ENCODE measurements around the gene SNORC.

The SNORC gene

DNA sequence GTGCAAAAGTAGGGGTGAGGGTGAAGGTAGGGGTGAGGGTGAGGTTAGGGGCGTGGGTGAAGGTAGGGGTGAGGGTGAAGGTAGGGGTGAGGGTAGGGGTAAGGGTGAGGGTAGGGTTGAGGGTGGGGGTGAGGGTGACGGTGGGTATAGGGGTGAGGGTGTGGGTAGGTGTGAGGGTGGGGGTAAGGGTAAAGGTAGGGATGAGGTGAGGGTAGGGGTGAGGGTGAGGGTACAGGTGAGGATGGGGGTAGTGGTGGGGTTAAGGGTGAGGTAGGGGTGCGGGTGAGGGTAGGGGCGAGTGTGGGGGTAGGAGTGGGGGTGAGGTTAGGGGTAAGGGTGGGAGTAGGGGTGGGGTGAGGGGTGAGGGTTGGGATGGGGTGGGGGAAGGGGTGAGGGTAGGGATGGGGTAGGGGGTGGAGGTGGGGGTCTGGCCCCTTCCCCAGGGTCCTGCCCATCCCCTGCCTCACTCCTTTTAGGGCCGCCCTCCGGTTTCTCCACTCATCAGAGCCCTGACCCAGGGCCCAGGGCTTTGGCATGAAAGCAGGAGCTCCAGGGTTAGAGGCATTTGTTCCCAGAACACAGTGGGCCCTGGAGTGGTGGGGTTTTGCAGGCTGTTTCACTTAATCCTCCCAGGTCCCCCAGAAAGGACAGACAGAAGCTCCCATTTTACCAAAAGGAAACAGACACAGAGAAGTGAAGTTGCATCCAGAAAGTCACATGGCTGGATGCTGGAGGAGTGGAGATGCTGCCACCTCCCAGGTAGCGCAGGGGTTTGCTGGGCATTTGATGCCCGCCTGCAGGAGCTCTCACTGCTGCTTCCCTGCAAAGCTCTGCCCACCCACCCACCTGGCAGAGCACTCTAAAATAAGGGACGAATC lies 26.9 kb downstream of the SNORC start:
- TF ChIP-seq, protein P1, sequence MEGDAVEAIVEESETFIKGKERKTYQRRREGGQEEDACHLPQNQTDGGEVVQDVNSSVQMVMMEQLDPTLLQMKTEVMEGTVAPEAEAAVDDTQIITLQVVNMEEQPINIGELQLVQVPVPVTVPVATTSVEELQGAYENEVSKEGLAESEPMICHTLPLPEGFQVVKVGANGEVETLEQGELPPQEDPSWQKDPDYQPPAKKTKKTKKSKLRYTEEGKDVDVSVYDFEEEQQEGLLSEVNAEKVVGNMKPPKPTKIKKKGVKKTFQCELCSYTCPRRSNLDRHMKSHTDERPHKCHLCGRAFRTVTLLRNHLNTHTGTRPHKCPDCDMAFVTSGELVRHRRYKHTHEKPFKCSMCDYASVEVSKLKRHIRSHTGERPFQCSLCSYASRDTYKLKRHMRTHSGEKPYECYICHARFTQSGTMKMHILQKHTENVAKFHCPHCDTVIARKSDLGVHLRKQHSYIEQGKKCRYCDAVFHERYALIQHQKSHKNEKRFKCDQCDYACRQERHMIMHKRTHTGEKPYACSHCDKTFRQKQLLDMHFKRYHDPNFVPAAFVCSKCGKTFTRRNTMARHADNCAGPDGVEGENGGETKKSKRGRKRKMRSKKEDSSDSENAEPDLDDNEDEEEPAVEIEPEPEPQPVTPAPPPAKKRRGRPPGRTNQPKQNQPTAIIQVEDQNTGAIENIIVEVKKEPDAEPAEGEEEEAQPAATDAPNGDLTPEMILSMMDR (IDR thresholded peaks at IDR 0.05; ENCODE audit: low read depth, low read length): no peak
- H3K27ac ChIP-seq: no peak overlapping the region
- DNase-seq: no peak
- H3K9me3 ChIP-seq (ENCODE audit: severe bottlenecking): no peaks in the 10 kb centered on the region
- H3K27me3 ChIP-seq (ENCODE audit: insufficient read depth, low read depth, severe bottlenecking): no peaks in the 10 kb centered on the region
- H3K36me3 ChIP-seq: no peaks in the 10 kb centered on the region
- H3K4me3 ChIP-seq (ENCODE audit: low read depth, low read length): no peak overlapping the region

DNA sequence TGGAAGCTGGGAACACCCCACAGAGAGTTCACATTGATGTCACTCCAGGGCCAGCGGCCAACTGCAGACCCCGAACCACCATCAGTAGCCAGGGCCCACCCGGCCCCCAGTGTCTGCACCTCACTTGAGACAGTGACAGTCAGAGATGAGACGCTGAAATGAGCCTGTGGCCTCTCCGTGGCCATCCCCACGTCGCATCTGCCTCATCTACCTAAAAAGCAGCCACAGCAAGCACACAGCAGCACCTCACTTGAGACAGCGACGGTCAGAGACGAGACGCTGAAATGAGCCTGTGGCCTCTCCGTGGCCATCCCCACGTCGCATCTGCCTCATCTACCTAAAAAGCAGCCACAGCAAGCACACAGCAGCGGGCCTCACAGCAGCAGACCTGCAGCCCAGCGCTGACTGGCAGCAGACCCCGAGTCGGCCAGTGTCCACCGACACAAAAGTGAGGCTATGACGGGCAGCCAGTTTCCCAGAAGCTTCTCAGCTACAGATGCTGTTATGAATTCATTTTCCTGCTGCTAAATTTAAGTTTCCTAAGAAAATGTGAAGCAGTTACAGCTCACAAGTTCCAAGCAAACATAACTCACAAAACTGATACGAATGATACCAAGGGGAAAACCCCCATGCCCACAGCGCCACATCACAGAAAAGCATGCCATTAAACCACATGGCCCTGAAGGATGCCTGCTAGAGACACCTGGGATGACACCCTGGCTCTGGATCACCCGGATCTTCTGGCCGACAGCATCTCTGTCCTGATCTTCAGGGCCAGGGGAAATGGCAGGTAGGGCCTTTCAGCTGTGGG lies 27.7 kb downstream of the SNORC start:
- no peaks in the 10 kb centered on the region for H3K9me3 ChIP-seq (ENCODE audit: severe bottlenecking)
- H3K27ac ChIP-seq: no peak overlapping the region
- H3K4me3 ChIP-seq (ENCODE audit: low read depth, low read length): no peak overlapping the region
- TF ChIP-seq, protein P1 (IDR thresholded peaks at IDR 0.05; ENCODE audit: low read depth, low read length): no peak
- no peak for DNase-seq
- no peaks in the 10 kb centered on the region for H3K36me3 ChIP-seq
- H3K27me3 ChIP-seq (ENCODE audit: insufficient read depth, low read depth, severe bottlenecking): no peaks in the 10 kb centered on the region

DNA sequence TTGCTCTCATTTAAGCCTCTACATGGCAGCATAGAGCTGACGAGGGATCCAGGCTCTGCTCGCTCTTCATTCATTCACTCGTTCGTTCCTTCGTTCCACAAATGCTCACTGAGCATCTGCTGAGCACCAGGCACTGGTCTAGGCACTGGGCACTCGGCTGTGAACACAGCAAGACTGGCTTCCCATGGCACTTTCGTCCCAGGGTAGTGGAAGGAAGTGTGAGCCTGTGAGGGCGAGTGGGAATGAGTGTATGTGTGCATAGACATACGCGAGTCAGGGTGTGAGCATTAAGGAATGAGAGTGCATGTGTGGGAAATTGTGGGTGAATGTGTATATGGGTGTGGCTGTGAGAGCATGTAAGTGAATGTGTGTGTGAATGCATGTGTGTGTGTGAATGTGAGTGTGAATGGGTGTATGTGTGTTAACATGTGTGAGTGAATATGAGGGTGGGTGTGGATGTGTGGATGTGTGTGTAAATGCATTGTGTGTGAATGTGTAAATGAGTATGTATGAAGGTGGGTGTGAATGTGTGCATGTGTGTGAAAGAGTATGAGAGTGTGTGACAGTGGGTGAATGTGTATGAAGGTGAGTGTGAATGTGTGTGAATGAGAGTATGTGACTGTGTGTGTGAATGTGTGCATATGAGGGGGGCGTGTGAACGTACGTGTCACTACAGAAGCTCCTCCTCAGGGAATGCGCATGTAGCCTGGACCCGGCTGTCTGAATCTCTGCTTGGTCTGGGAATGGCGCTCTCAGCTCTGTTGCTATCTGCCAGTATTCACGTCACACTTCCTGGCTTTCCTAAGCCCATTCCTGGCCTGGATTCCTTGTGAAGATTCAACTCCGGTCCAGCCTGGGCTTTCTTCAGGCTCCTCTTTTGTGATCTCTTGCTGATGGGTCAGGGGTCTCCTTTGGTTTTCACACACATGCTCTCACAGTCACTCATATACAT lies 28.8 kb downstream of the SNORC start:
- TF ChIP-seq, protein P1 (IDR thresholded peaks at IDR 0.05; ENCODE audit: low read depth, low read length): no peak
- H3K27ac ChIP-seq: no peak overlapping the region
- H3K9me3 ChIP-seq (ENCODE audit: severe bottlenecking): no peaks in the 10 kb centered on the region
- no peaks in the 10 kb centered on the region for H3K36me3 ChIP-seq
- no peak overlapping the region for H3K4me3 ChIP-seq (ENCODE audit: low read depth, low read length)
- no peak for DNase-seq
- H3K27me3 ChIP-seq (ENCODE audit: insufficient read depth, low read depth, severe bottlenecking): no peaks in the 10 kb centered on the region

DNA sequence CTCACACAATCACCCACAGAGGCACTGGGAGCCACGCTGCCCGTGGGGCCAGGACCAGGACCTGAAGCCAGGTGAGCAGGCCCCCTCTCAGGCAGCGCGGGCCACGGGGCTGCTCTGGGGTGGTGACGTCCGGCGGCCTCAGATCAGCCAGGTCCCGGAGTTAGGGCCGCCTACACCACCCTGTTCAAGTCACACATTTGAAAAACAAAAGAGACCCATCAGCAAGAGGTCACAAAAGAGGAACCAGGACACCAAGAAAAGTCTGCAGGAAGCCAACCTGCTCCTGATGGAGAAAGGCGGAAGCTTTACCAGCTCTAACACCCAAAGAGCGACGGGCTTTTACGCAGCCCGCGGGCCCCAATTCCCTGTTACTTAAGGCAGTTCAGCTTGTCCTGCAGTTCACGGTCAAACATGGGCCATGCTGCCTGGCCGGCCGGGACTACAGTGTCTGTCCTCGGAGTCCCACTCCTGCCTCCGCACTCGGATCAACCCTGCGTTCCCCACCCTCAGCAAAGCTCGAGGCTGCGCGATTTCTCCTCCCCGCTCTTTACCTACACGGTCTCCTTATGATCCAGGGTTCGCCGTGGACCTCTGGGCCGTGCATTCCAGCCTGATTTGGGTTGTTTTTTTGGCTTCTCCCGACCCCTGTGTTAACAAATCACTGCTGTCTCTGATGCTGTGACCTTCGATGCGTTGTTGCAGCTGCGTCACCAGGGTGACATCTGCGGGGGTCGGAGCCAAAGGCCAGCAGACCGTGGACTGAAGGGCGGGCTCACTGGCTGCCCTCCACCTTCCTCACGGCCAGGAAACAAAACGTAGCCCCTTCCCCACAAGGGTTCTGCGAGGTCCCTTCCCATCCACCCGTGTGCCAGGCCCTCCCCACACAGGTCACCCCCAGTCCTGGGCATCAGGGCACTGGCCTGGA lies 31.0 kb downstream of the SNORC start:
- H3K9me3 ChIP-seq (ENCODE audit: severe bottlenecking): no peaks in the 10 kb centered on the region
- H3K4me3 ChIP-seq (ENCODE audit: low read depth, low read length): no peak overlapping the region
- no peak for DNase-seq
- no peaks in the 10 kb centered on the region for H3K27me3 ChIP-seq (ENCODE audit: insufficient read depth, low read depth, severe bottlenecking)
- TF ChIP-seq, protein P1 (IDR thresholded peaks at IDR 0.05; ENCODE audit: low read depth, low read length): no peak
- no peaks in the 10 kb centered on the region for H3K36me3 ChIP-seq
- H3K27ac ChIP-seq: no peak overlapping the region
